Naive thymus-derived CD4-positive, alpha-beta T cell (primary cell): Measurements from ENCODE around the gene CYB5R4. TPM values are rescaled to one million over a fixed set of nuclear protein-coding genes. Genes with fewer than 3 reads are reported as not detected.

Experiments
- ATAC-seq: fragments of 150-1000 bp; cut with Tn5 transposase; 2 replicates; pipeline ENCODE4 v1.10.0; 2021; ENCODE audit warnings: mild to moderate bottlenecking, moderate library complexity
- CTCF ChIA-PET: fragments of 350-600 bp; sonication (Branson Sonifier 250); formaldehyde crosslinking; loops from one replicate; lab custom pipeline; 2021; ENCODE audit warnings: antibody characterized with exemption; lab: Charles Lee
- POLR2A ChIA-PET: fragments of 350-600 bp; sonication (Branson Sonifier 250); formaldehyde crosslinking; loops from one replicate; lab custom pipeline; 2021; ENCODE audit warnings: antibody characterized with exemption, inconsistent platforms; lab: Charles Lee
- DNase-seq, 9 donors: peaks; one replicate each; pipeline versions ENCODE4 v3.0.0 to v3.0.0-alpha.2; 2020 to 2022; ENCODE audit warnings: mixed read lengths in 1 of 9
- H3K27ac ChIP-seq: one replicate; pipeline ENCODE4 v1.7.0; 2013; ENCODE audit warnings: mild to moderate bottlenecking, low read depth, low read length, moderate library complexity
- H3K27me3 ChIP-seq, 2 donors: one replicate each; pipeline ENCODE4 v1.7.0; 2013; ENCODE audit warnings: low read length in 2 of 2, mild to moderate bottlenecking in 2 of 2, moderate library complexity in 2 of 2; ENCODE audit not compliant: control insufficient read depth in 2 of 2, insufficient read depth in 2 of 2
- H3K36me3 ChIP-seq, 3 experiments: 1 replicate in 2 of 3; 2 replicates in 1 of 3; pipeline ENCODE4 v1.7.0; 2013; ENCODE audit warnings: low read length in 3 of 3, mild to moderate bottlenecking in 3 of 3, moderate library complexity in 1 of 3; ENCODE audit not compliant: insufficient read depth in 3 of 3, control insufficient read depth in 2 of 3
- H3K4me1 ChIP-seq, 2 donors: one replicate each; pipeline ENCODE4 v1.7.0; 2013; ENCODE audit warnings: low read length in 2 of 2, mild to moderate bottlenecking in 2 of 2, moderate library complexity in 1 of 2; ENCODE audit not compliant: control insufficient read depth in 2 of 2, insufficient read depth in 2 of 2
- H3K4me3 ChIP-seq: 2 replicates; pipeline ENCODE4 v1.7.0; 2013; ENCODE audit warnings: mild to moderate bottlenecking, low read length
- H3K9me3 ChIP-seq, 3 experiments: 1 replicate in 2 of 3; 2 replicates in 1 of 3; pipeline ENCODE4 v1.7.0; 2013; ENCODE audit warnings: low read length in 3 of 3; ENCODE audit not compliant: control insufficient read depth in 2 of 3
- H3K27ac Mint-ChIP-seq, 9 donors: one replicate each; pipeline ENCODE4 v1.8.0; 2020 to 2022; ENCODE audit warnings: mixed read lengths in 9 of 9, mild to moderate bottlenecking in 8 of 9, moderate library complexity in 5 of 9, inconsistent platforms in 2 of 9
- H3K27me3 Mint-ChIP-seq, 5 donors: one replicate each; pipeline ENCODE4 v1.8.0; 2021 to 2022; ENCODE audit warnings: mixed read lengths in 5 of 5, mild to moderate bottlenecking in 1 of 5
- H3K36me3 Mint-ChIP-seq, 5 donors: one replicate each; pipeline ENCODE4 v1.8.0; 2020 to 2022; ENCODE audit warnings: mixed read lengths in 5 of 5, mild to moderate bottlenecking in 3 of 5, inconsistent platforms in 1 of 5
- H3K4me1 Mint-ChIP-seq, 7 donors: one replicate each; pipeline ENCODE4 v1.8.0; 2020 to 2022; ENCODE audit warnings: mixed read lengths in 7 of 7, mild to moderate bottlenecking in 3 of 7, inconsistent platforms in 1 of 7
- H3K4me3 Mint-ChIP-seq, 10 donors: one replicate each; pipeline ENCODE4 v1.8.0; 2020 to 2022; ENCODE audit warnings: mild to moderate bottlenecking in 10 of 10, mixed read lengths in 10 of 10, moderate library complexity in 6 of 10, inconsistent platforms in 2 of 10
- H3K9me3 Mint-ChIP-seq, 11 donors: one replicate each; pipeline ENCODE4 v1.8.0; 2020 to 2022; ENCODE audit warnings: mixed read lengths in 11 of 11, mild to moderate bottlenecking in 4 of 11, inconsistent platforms in 1 of 11, moderate library complexity in 1 of 11
- intact Hi-C, 2 donors: fragments of 100-400 bp; cut with micrococcal nuclease; formaldehyde crosslinking; loops; one replicate each; pipeline ENCODE4 v1.15.1; 2023
- polyA plus RNA-seq, 2 donors: library from polyadenylated mRNA; unstranded; fragments of 300-500 nt; fragmentation: Illumina TruSeq; gene quantifications; one replicate each; pipeline ENCODE4 v1.2.3, GENCODE V29; 2021
- total RNA-seq, 6 experiments: library from RNA in 5 of 6; stranded (reverse) in 5 of 6; gene quantifications; 1 replicate in 5 of 6; 2 replicates in 1 of 6; pipeline ENCODE4 v1.2.3 and lab custom pipeline; 2021 to 2026

CYB5R4 gene
- total and polyA plus RNA-seq, 7 experiments from 2014 or later = 14.9 to 38.6 (median 20.0) TPM

DNA sequence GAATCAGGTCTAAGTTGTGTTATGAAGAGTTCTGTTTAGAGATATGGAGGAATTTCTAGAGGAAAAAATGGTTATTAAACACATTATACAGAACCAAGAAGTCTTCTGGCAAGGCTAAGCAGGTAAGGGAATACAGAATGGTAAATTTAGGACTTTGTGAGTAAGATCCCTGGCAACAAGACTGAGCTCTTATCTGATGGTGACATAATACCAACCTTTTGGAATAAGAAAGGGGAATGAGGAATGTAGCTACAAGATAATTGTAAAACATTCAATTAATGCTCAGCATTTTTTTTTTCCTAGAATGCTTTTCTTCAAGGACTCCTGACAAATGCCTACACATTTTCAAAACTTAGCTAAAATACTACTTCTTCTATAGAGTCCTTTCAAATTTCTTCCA is 51.8 kb downstream of the CYB5R4 start:
- no peaks in the 10 kb centered on the region for H3K27me3 ChIP-seq
- H3K4me1 ChIP-seq = no peaks in the 10 kb centered on the region
- peaks cover 0 to 4% (median 0%) of the 10 kb centered on the region in 3 experiments for H3K36me3 ChIP-seq
- intact Hi-C loops = no loop called here
- no peak for DNase-seq
- POLR2A ChIA-PET = no interaction called here
- Mint-ChIP-seq H3K9me3 (peaks cover 0 to 7% (median 0%) of the 10 kb centered on the region in 11 donors), H3K4me1 (peaks cover 6 to 38% (median 27%) of the 10 kb centered on the region in 7 donors), H3K27ac (no peak overlapping the region), H3K36me3 (peaks cover 13 to 66% (median 58%) of the 10 kb centered on the region in 5 donors), H3K27me3 (no peaks in the 10 kb centered on the region), H3K4me3 (no peak overlapping the region)
- no peak overlapping the region for H3K4me3 ChIP-seq
- H3K27ac ChIP-seq = no peak overlapping the region
- CTCF ChIA-PET = no interaction called here
- no peaks in the 10 kb centered on the region for H3K9me3 ChIP-seq
- ATAC-seq = no peak

DNA sequence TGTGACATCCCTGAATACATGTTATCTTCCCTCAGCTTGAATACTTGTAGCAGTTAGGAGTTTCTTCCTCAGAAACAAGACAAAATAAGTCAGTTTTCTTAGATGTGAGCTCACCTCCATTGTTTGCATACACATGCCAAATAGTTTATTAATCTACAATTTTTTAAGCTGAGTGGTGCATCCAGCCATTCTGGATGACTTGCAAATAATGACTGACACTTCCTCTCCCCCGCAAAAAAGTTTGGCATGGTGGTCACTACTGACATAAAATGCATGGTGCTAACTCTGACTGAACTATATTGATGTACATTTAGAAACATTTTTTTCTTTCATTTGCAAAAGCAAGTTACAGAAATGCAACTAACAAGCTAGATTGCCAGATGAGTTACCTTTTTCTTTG is 55.5 kb downstream of the CYB5R4 start:
- CTCF ChIA-PET = no interaction called here
- intact Hi-C loops = no loop called here
- no peak overlapping the region for H3K27ac Mint-ChIP-seq
- POLR2A ChIA-PET = no interaction called here
- H3K9me3 Mint-ChIP-seq = no peaks in the 10 kb centered on the region
- DNase-seq = no peak
- no peaks in the 10 kb centered on the region for H3K27me3 Mint-ChIP-seq
- no peaks in the 10 kb centered on the region for H3K27me3 ChIP-seq
- H3K4me3 ChIP-seq = no peak overlapping the region
- no peak overlapping the region for H3K4me3 Mint-ChIP-seq
- H3K36me3 ChIP-seq = peaks cover 0 to 2% (median 0%) of the 10 kb centered on the region in 3 experiments
- peaks cover 4 to 16% (median 10%) of the 10 kb centered on the region in 7 donors for H3K4me1 Mint-ChIP-seq
- H3K36me3 Mint-ChIP-seq = peaks cover 7 to 49% (median 43%) of the 10 kb centered on the region in 5 donors
- no peak overlapping the region for H3K27ac ChIP-seq
- no peaks in the 10 kb centered on the region for H3K4me1 ChIP-seq
- ATAC-seq = no peak
- H3K9me3 ChIP-seq = no peaks in the 10 kb centered on the region

DNA sequence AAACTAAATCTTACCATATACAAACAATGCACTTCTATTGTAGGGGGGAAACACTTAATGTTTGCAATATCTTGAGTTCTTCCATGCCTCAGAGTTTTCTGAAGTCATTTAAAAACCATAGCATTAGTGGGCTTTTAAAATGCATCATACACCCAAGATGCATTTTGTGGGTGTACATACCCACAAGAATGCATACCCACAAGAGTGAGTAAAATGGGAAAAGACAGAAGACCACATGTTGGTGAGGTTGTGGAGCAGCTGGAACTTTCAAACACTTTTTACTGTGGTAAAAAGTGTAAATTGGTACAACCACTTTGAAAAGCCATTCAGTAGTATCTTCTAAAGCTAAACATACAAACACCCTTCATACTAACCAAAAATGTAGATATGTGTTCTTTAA is 57.5 kb downstream of the CYB5R4 start:
- H3K27ac Mint-ChIP-seq = no peak overlapping the region

DNA sequence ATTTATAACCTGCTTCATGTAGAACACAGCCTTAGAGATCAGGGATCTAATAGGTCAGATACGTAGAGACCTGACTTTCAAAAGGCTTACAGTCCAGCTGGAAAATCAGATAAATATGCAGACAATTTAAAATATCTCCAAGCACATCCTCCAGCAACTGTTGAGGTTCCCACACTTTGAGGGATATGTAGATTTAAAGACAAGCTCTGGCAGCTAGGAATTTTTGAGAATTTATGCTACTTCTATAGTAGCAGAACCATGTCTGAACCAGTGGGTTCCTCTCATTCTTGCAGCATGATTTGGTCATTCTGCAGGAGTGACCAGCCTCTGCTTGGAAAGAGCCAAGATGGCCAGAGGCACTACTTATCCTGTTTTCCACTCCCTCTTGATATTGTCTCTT is 60.5 kb downstream of the CYB5R4 start:
- ChIA-PET POLR2A (no interaction called here), CTCF (no interaction called here)
- Histone ChIP-seq H3K27ac (no peak overlapping the region), H3K36me3 (peaks cover 0 to 14% (median 7%) of the 10 kb centered on the region in 3 experiments), H3K4me3 (no peak overlapping the region), H3K27me3 (no peaks in the 10 kb centered on the region), H3K9me3 (no peaks in the 10 kb centered on the region), H3K4me1 (no peaks in the 10 kb centered on the region)
- intact Hi-C loops = no loop called here
- no peaks in the 10 kb centered on the region for H3K9me3 Mint-ChIP-seq
- no peaks in the 10 kb centered on the region for H3K27me3 Mint-ChIP-seq
- H3K4me3 Mint-ChIP-seq = no peak overlapping the region
- ATAC-seq = no peak
- H3K36me3 Mint-ChIP-seq = peaks cover 4 to 63% (median 52%) of the 10 kb centered on the region in 5 donors
- DNase-seq = no peak
- H3K4me1 Mint-ChIP-seq = peaks cover 0 to 6% (median 0%) of the 10 kb centered on the region in 7 donors
- no peak overlapping the region for H3K27ac Mint-ChIP-seq

More for the DNA sequence above, 57.5 kb downstream of the CYB5R4 start:
- Histone ChIP-seq H3K27me3 (no peaks in the 10 kb centered on the region), H3K4me1 (no peaks in the 10 kb centered on the region), H3K27ac (no peak overlapping the region), H3K4me3 (no peak overlapping the region), H3K9me3 (no peaks in the 10 kb centered on the region), H3K36me3 (peaks cover 0 to 7% (median 4%) of the 10 kb centered on the region in 3 experiments)
- no peak overlapping the region for H3K4me3 Mint-ChIP-seq
- ChIA-PET CTCF (no interaction called here), POLR2A (no interaction called here)
- ATAC-seq (no peak), DNase-seq (no peak)
- H3K9me3 Mint-ChIP-seq = no peaks in the 10 kb centered on the region
- intact Hi-C loops = no loop called here
- H3K36me3 Mint-ChIP-seq = peaks cover 1 to 49% (median 36%) of the 10 kb centered on the region in 5 donors
- H3K4me1 Mint-ChIP-seq = peaks cover 0 to 8% (median 3%) of the 10 kb centered on the region in 7 donors
- no peaks in the 10 kb centered on the region for H3K27me3 Mint-ChIP-seq

DNA sequence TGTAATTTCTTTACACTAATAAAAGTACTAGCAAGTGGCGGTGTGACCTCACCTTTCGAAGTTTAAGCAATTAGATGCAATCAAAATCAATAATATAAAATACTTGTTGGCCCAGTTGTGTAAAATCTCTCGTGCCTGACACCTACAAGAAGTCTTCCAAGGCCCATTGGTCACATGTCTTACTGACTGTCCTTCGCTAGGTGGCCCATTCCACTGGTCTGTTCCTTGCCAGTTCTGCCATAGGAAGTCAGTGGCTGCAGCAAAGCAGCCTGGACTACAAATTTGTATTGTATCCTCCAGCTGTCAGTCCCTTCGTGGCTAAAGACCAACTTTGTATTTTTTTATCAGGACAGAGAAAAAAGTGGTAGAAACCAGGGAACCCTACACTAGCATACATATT is 61.8 kb downstream of the CYB5R4 start:
- H3K4me3 ChIP-seq = no peak overlapping the region
- no peaks in the 10 kb centered on the region for H3K27me3 ChIP-seq
- H3K36me3 Mint-ChIP-seq = peaks cover 8 to 66% (median 53%) of the 10 kb centered on the region in 5 donors
- no peak overlapping the region for H3K27ac ChIP-seq
- no peaks in the 10 kb centered on the region for H3K4me1 Mint-ChIP-seq
- no peak for ATAC-seq
- H3K9me3 ChIP-seq = no peaks in the 10 kb centered on the region
- no peaks in the 10 kb centered on the region for H3K9me3 Mint-ChIP-seq
- DNase-seq = no peak
- ChIA-PET CTCF (no interaction called here), POLR2A (no interaction called here)
- H3K27me3 Mint-ChIP-seq = no peaks in the 10 kb centered on the region
- intact Hi-C loops = no loop called here
- H3K36me3 ChIP-seq = peaks cover 0 to 20% (median 7%) of the 10 kb centered on the region in 3 experiments
- H3K27ac Mint-ChIP-seq = no peak overlapping the region
- H3K4me3 Mint-ChIP-seq = no peak overlapping the region
- no peaks in the 10 kb centered on the region for H3K4me1 ChIP-seq

DNA sequence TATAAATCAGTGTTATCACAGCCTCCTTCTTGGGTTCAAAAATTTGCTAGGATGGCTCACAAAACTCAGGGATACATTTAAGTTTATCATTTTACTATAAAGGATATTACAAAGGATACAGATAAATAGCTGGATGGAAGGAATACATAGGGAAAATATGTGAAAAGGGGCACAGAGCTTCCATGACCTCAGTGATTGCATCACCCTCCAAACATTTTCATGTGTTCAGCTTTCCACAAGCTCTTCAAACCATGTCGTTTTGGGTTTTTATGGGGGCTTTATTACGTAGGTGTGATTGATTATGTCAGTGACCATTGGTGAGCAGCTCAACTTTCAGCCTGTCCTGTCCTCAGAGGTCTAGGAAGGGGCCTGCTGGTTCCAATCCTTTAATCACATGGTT is 68.0 kb downstream of the CYB5R4 start:
- Histone ChIP-seq H3K9me3 (no peaks in the 10 kb centered on the region), H3K27me3 (no peaks in the 10 kb centered on the region), H3K4me3 (no peak overlapping the region), H3K4me1 (no peaks in the 10 kb centered on the region), H3K36me3 (peaks cover 0 to 35% (median 4%) of the 10 kb centered on the region in 3 experiments), H3K27ac (no peak overlapping the region)
- no peaks in the 10 kb centered on the region for H3K9me3 Mint-ChIP-seq
- no peaks in the 10 kb centered on the region for H3K27me3 Mint-ChIP-seq
- no peak overlapping the region for H3K4me3 Mint-ChIP-seq
- CTCF ChIA-PET = no interaction called here
- DNase-seq = no peak
- POLR2A ChIA-PET = no interaction called here
- intact Hi-C loops = no loop called here
- no peaks in the 10 kb centered on the region for H3K4me1 Mint-ChIP-seq
- no peak for ATAC-seq
- H3K27ac Mint-ChIP-seq = no peak overlapping the region
- peaks cover 23 to 80% (median 67%) of the 10 kb centered on the region in 5 donors for H3K36me3 Mint-ChIP-seq

- intact Hi-C loops = no loop called here
- ChIA-PET POLR2A (no interaction called here), CTCF (no interaction called here)
- no peak for ATAC-seq
- H3K4me1 ChIP-seq = no peaks in the 10 kb centered on the region
- peaks cover 0 to 35% (median 4%) of the 10 kb centered on the region in 3 experiments for H3K36me3 ChIP-seq
- no peak overlapping the region for H3K27ac ChIP-seq
- Mint-ChIP-seq H3K27ac (no peak overlapping the region), H3K4me1 (no peaks in the 10 kb centered on the region), H3K27me3 (no peaks in the 10 kb centered on the region), H3K36me3 (peaks cover 25 to 78% (median 62%) of the 10 kb centered on the region in 5 donors), H3K9me3 (no peaks in the 10 kb centered on the region), H3K4me3 (peak overlapping the region in 1 of 10 donors; percentile 18)
- no peaks in the 10 kb centered on the region for H3K27me3 ChIP-seq
- H3K4me3 ChIP-seq = no peak overlapping the region
- DNase-seq = no peak
- H3K9me3 ChIP-seq = no peaks in the 10 kb centered on the region
Observed at GRCh38 chr6:83928286-83928685, 68.8 kb downstream of the CYB5R4 start.
